Testis (tissue), 3 donors: ENCODE results near the gene TRPM2. TPM values are rescaled to one million over a fixed set of nuclear protein-coding genes. Genes with fewer than 3 reads are reported as not detected.

Source experiments
- DNase-seq: peaks from one replicate; pipeline ENCODE4 v3.0.0-alpha.2; 2019
- H3K27ac ChIP-seq, 2 donors: fragments of 200-600 bp; sonication (generic); one replicate each; pipeline ENCODE4 v1.5.1; 2019
- H3K27me3 ChIP-seq: fragments of 200-600 bp; sonication (generic); one replicate; pipeline ENCODE4 v1.5.1; 2019
- H3K36me3 ChIP-seq: fragments of 200-600 bp; sonication (generic); one replicate; pipeline ENCODE4 v1.5.1; 2017; ENCODE audit warnings: low read depth; ENCODE audit errors: missing control alignments
- H3K4me1 ChIP-seq: fragments of 200-600 bp; sonication (generic); one replicate; pipeline ENCODE4 v1.5.1; 2019
- H3K4me3 ChIP-seq, 2 donors: fragments of 200-600 bp; sonication (generic); one replicate each; pipeline ENCODE4 v1.5.1; 2017 to 2019
- H3K9me3 ChIP-seq: fragments of 200-600 bp; sonication (generic); one replicate; pipeline ENCODE4 v1.5.1; 2017
- POLR2A ChIP-seq: fragments of 450-650 bp; IDR thresholded peaks from one replicate; pipeline ENCODE4 v1.6.1; 2017; ENCODE audit warnings: antibody characterized with exemption, mild to moderate bottlenecking, moderate library complexity
- WGBS, 2 donors: methylation state at CpG; one replicate each; pipeline ENCODE4 v1.1.5; 2018; 5-methylcytosine and 5-hydroxymethylcytosine counted together
- intact Hi-C: fragments of 100-400 bp; cut with DNase I; formaldehyde crosslinking; loops from one replicate; pipeline ENCODE4 v1.15.1; 2023; ENCODE audit warnings: low total_unique reads
- polyA plus RNA-seq: library from polyadenylated mRNA; stranded (reverse); fragments of 350-450 nt; fragmentation: Illumina TruSeq; extraction: RNeasy Lipid Tissue Mini Kit (QIAGEN cat#74804); gene quantifications from one replicate; pipeline ENCODE4 v1.2.3, GENCODE V29; 2014; ENCODE audit warnings: low read depth, low replicate concordance; ENCODE audit not compliant: insufficient read depth
- total RNA-seq, 2 donors: library from RNA; depleted of rRNA; stranded (reverse); fragments of >200 nt; gene quantifications; one replicate each; pipeline ENCODE4 v1.2.3, GENCODE V29; 2016
- TF ChIP-seq, protein P1 (sequence below), 3 experiments: fragments of 450-650 bp in 2 of 3; fragments of 200-600 bp in 1 of 3; sonication (generic) in 1 of 3; IDR thresholded peaks; one replicate each; pipeline ENCODE4 v1.5.1; 2016 to 2019; ENCODE audit warnings: antibody characterized with exemption in 3 of 3, mild to moderate bottlenecking in 2 of 3, moderate library complexity in 1 of 3

TRPM2 gene
- total and polyA plus RNA-seq, 3 donors from 2014 or later = 3.0 to 4.9 (median 3.9) TPM

DNA sequence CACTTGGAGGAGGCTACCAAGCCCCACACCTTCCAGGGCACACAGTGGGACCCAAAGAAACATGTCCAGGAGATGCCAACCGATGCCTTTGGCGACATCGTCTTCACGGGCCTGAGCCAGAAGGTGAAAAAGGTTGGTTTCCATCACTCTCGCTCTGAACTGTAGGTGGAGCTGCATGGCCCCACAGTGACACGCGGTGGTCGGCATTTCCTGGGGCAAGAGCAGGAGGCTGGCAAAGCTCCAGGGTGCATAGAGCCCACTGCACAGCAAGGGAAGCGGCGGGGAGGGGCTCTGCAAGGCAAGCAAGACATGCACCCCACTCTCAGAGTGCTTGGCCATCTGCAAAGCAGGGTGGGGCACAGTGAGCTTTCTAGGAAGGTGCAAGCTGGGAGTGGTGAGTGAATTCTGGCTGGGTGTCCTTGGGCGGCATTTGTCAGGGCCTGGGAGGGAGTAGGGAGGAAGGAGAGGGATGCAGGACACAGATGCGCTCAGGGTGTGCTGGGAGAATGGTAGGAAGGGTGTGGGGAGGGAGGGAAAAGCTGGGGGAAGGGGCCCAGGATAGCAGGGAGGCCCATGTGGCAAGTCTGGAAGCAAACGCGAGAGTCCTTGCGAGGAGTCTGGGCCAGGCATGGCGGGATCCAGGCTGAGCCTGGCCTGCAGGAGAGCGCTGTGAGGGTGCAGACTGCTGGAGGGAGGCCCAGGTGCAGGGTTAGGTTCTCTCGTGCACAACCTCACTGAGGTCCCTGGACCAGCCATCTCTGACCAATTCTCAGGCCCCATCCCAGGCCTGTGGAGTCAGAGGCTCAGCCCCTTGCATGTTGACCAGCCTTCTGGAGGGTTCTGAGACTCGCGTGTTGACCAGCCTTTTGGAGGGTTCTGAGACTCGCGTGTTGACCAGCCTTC is 11.0 kb downstream of the TRPM2 start:
- Histone ChIP-seq H3K9me3 (no peaks in the 10 kb centered on the region), H3K4me1 (no peaks in the 10 kb centered on the region), H3K27ac (no peak overlapping the region), H3K36me3 (no peaks in the 10 kb centered on the region), H3K4me3 (no peak overlapping the region), H3K27me3 (no peaks in the 10 kb centered on the region)
- no peak for DNase-seq
- no peak for TF ChIP-seq POLR2A
- TF ChIP-seq, protein P1, sequence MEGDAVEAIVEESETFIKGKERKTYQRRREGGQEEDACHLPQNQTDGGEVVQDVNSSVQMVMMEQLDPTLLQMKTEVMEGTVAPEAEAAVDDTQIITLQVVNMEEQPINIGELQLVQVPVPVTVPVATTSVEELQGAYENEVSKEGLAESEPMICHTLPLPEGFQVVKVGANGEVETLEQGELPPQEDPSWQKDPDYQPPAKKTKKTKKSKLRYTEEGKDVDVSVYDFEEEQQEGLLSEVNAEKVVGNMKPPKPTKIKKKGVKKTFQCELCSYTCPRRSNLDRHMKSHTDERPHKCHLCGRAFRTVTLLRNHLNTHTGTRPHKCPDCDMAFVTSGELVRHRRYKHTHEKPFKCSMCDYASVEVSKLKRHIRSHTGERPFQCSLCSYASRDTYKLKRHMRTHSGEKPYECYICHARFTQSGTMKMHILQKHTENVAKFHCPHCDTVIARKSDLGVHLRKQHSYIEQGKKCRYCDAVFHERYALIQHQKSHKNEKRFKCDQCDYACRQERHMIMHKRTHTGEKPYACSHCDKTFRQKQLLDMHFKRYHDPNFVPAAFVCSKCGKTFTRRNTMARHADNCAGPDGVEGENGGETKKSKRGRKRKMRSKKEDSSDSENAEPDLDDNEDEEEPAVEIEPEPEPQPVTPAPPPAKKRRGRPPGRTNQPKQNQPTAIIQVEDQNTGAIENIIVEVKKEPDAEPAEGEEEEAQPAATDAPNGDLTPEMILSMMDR (IDR thresholded peaks at IDR 0.05) = no peak
- 83 to 85% methylated on average over 13 to 22 of the region's 22 CpGs for WGBS, 2 donors
- intact Hi-C loops = no loop called here

DNA sequence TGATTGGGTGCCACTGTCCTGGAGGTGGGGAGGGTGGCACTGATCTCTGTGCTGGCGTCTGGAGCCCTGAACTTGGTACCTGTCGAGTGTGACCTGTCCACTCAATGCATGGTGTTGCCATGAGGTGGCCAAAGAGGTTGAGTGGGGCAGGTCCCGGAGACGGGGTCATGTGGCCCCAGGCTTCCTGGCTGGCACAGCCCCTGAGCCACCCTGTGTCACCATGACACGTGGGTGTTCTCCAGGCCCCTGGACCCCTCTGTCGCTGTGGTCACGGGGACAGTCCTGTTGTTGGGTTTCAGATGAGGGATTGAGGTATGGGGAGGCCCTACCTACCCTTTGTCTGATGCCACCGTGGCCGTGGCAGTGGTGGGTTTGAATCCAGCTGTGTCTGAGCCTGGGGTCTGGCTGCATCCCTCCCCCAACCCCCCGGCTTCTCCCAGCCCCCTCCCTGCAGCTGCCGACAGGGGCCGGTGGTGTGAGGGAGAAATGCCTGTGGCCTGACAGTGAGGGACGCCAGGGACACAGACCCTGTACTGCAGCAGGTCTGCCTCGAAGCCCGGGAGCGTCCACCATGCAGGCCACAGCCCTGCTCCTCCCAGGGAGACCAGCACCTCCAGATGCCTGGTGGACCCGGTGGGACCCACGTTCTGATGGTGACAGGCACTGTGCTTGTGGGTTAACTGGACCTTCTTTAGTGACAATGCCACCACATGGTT is 12.0 kb downstream of the TRPM2 start:
- Histone ChIP-seq H3K27me3 (no peaks in the 10 kb centered on the region), H3K4me1 (peaks cover 3% of the 10 kb centered on the region), H3K9me3 (no peaks in the 10 kb centered on the region), H3K27ac (no peak overlapping the region), H3K36me3 (no peaks in the 10 kb centered on the region), H3K4me3 (no peak overlapping the region)
- intact Hi-C loops = no loop called here
- WGBS, 2 donors = 90 to 93% methylated on average over 4 to 18 of the region's 18 CpGs
- TF ChIP-seq, protein P1 (IDR thresholded peaks at IDR 0.05) = no peak
- TF ChIP-seq POLR2A = no peak
- DNase-seq = no peak

DNA sequence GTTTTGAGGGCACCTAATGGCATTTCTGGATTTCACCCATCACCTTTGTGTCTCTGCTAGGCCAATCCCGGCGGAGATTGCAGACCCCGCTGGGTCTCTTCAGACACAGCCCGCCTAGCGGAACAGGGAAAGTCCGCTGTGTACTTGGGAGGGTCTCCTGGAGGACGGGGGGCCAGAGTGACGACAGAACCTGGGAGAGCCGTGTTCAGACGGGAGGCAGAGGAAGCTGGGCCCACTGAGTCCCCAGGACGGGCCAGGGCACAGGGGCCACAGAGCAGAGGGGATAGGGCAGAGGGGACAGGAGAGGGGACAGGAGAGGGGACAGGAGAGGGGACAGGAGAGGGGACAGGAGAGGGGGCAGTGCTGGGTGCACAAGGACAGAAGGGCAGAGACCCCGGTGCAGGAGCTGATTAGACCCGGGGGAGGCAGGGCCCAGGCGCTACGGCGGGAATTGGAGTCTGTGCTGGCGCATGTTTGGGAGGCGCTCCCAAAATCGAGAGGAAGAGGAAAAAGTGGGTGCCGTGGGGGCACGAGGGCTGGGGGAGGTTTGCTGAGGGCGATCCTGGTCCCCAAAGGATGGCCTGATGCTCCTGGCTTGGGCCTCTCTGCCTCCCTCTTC is 12.7 kb downstream of the TRPM2 start:
- 88 to 90% methylated on average over 22 of the region's 22 CpGs for WGBS, 2 donors
- Histone ChIP-seq H3K4me1 (peaks cover 3% of the 10 kb centered on the region), H3K36me3 (no peaks in the 10 kb centered on the region), H3K27ac (no peak overlapping the region), H3K27me3 (no peaks in the 10 kb centered on the region), H3K9me3 (no peaks in the 10 kb centered on the region), H3K4me3 (no peak overlapping the region)
- no peak for DNase-seq
- TF ChIP-seq POLR2A = no peak
- TF ChIP-seq, protein P1 (IDR thresholded peaks at IDR 0.05) = no peak
- intact Hi-C loops = no loop called here

DNA sequence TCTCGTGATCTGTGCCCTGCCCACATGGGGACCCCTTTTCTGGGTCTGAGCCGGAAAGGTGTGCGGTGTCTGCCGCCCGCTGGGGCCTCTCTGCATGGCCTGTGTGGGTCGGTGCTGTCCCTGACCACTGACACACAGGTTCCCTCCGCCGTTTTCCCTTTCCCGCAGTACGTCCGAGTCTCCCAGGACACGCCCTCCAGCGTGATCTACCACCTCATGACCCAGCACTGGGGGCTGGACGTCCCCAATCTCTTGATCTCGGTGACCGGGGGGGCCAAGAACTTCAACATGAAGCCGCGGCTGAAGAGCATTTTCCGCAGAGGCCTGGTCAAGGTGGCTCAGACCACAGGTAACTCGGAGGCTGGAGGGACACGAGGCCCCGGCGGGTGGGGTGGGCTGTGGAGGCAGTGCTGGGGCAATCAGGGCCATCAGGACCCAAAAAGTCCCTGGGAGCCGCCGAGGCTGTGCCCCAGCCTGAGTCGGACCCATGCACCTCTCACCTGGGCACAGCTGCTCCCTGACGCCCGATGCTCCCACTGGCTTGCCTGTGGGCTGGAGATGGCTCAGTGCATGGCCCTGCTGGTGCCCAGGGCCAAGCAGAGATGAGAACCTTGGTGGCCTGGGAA is 13.3 kb downstream of the TRPM2 start:
- Histone ChIP-seq H3K27me3 (no peaks in the 10 kb centered on the region), H3K4me1 (peaks cover 3% of the 10 kb centered on the region), H3K36me3 (no peaks in the 10 kb centered on the region), H3K4me3 (no peak overlapping the region), H3K27ac (no peak overlapping the region), H3K9me3 (no peaks in the 10 kb centered on the region)
- DNase-seq = no peak
- no peak for TF ChIP-seq POLR2A
- TF ChIP-seq, protein P1 (IDR thresholded peaks at IDR 0.05) = no peak
- WGBS, 2 donors = 80 to 92% methylated on average over 17 to 26 of the region's 28 CpGs
- intact Hi-C loops = no loop called here
